Measurements from ENCODE around the gene EFCAB8.

GRCh38 chr20:32993496-32994050, 134.8 kb downstream of the EFCAB8 start:
- no peak for TF ChIP-seq YY1 (IDR thresholded peaks at IDR 0.05)
- TF ChIP-seq CTCF (IDR thresholded peaks at IDR 0.05; ENCODE audit: low read depth, low read length, missing input control) = no peak
- TF ChIP-seq RAD21 (IDR thresholded peaks at IDR 0.05) = no peak
- TF ChIP-seq, protein P1, sequence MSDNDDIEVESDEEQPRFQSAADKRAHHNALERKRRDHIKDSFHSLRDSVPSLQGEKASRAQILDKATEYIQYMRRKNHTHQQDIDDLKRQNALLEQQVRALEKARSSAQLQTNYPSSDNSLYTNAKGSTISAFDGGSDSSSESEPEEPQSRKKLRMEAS (IDR thresholded peaks at IDR 0.05) = no peak
- TF ChIP-seq HNF4A (conservative IDR thresholded peaks at IDR 0.05) = no peak
- no peak for TF ChIP-seq TAF1 (conservative IDR thresholded peaks at IDR 0.05)
- no peak for TF ChIP-seq ZBTB33 (IDR thresholded peaks at IDR 0.05)
- TF ChIP-seq, protein P2, sequence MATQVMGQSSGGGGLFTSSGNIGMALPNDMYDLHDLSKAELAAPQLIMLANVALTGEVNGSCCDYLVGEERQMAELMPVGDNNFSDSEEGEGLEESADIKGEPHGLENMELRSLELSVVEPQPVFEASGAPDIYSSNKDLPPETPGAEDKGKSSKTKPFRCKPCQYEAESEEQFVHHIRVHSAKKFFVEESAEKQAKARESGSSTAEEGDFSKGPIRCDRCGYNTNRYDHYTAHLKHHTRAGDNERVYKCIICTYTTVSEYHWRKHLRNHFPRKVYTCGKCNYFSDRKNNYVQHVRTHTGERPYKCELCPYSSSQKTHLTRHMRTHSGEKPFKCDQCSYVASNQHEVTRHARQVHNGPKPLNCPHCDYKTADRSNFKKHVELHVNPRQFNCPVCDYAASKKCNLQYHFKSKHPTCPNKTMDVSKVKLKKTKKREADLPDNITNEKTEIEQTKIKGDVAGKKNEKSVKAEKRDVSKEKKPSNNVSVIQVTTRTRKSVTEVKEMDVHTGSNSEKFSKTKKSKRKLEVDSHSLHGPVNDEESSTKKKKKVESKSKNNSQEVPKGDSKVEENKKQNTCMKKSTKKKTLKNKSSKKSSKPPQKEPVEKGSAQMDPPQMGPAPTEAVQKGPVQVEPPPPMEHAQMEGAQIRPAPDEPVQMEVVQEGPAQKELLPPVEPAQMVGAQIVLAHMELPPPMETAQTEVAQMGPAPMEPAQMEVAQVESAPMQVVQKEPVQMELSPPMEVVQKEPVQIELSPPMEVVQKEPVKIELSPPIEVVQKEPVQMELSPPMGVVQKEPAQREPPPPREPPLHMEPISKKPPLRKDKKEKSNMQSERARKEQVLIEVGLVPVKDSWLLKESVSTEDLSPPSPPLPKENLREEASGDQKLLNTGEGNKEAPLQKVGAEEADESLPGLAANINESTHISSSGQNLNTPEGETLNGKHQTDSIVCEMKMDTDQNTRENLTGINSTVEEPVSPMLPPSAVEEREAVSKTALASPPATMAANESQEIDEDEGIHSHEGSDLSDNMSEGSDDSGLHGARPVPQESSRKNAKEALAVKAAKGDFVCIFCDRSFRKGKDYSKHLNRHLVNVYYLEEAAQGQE (IDR thresholded peaks at IDR 0.05) = no peak

All from liver (tissue), 3 donors.